ELR (cell line): ENCODE data around the gene TRERF1.

Experiments used
- DNase-seq: peaks from one replicate; pipeline ENCODE4 v3.0.0-alpha.2; 2015; ENCODE audit warnings: low read depth

TRERF1 gene

GRCh38 chr6:42304053-42304712 lies 147.5 kb downstream of the TRERF1 start:
- no peak for DNase-seq

- no peak for DNase-seq
Measured at GRCh38 chr6:42302411-42302810, 149.3 kb downstream of the TRERF1 start.

GRCh38 chr6:42301986-42302385 lies 149.7 kb downstream of the TRERF1 start:
- no peak for DNase-seq

- no peak for DNase-seq
Measured at GRCh38 chr6:42300701-42301100, 151.0 kb downstream of the TRERF1 start.

- no peak for DNase-seq
Measured at GRCh38 chr6:42300185-42300584, 151.5 kb downstream of the TRERF1 start.

- no peak for DNase-seq
Measured at GRCh38 chr6:42297661-42298060, 154.1 kb downstream of the TRERF1 start.

- DNase-seq = no peak
Measured at GRCh38 chr6:42296614-42297013, 155.1 kb downstream of the TRERF1 start.

- DNase-seq = no peak
Measured at GRCh38 chr6:42295677-42296076, 156.0 kb downstream of the TRERF1 start.

GRCh38 chr6:42295181-42295580 lies 156.5 kb downstream of the TRERF1 start:
- peak; percentile 35 for DNase-seq

- peak; percentile 92 for DNase-seq
Measured at GRCh38 chr6:42294759-42295158, 157.0 kb downstream of the TRERF1 start.

GRCh38 chr6:42293386-42293977 lies 158.2 kb downstream of the TRERF1 start:
- DNase-seq = no peak

GRCh38 chr6:42292004-42292740 lies 159.6 kb downstream of the TRERF1 start:
- peak; percentile 91 for DNase-seq

GRCh38 chr6:42287756-42288155 lies 164.0 kb downstream of the TRERF1 start:
- no peak for DNase-seq

GRCh38 chr6:42281570-42281969 lies 170.2 kb downstream of the TRERF1 start:
- no peak for DNase-seq

- DNase-seq = no peak
Measured at GRCh38 chr6:42280966-42281533, 170.7 kb downstream of the TRERF1 start.

- DNase-seq = peak; percentile 26
Measured at GRCh38 chr6:42279966-42280629, 171.6 kb downstream of the TRERF1 start.

- DNase-seq = peak; percentile 55
Measured at GRCh38 chr6:42279144-42279781, 172.5 kb downstream of the TRERF1 start.

GRCh38 chr6:42278131-42278853 lies 173.4 kb downstream of the TRERF1 start:
- DNase-seq = no peak

GRCh38 chr6:42276034-42276890 lies 175.5 kb downstream of the TRERF1 start:
- DNase-seq = no peak

GRCh38 chr6:42275376-42276033 lies 176.2 kb downstream of the TRERF1 start:
- no peak for DNase-seq
